HAP-1 (cell line): ENCODE data around the gene P2RY14.

Source experiments
- DNase-seq, 2 experiments: peaks; one replicate each; pipeline ENCODE4 v3.0.0-alpha.2; 2016 to 2020; ENCODE audit warnings: low spot score in 2 of 2
- H3K27me3 ChIP-seq: fragments of 250-450 bp; sonication (Bioruptor Pico); 2 replicates; pipeline ENCODE4 v1.5.1; 2020; ENCODE audit warnings: low read depth, mild to moderate bottlenecking, moderate library complexity
- H3K36me3 ChIP-seq: fragments of 250-450 bp; sonication (Bioruptor Pico); replicated peaks from 2 replicates; pipeline ENCODE4 v1.5.1; 2020; ENCODE audit warnings: mild to moderate bottlenecking
- H3K4me1 ChIP-seq: fragments of 250-450 bp; sonication (Bioruptor Pico); 2 replicates; pipeline ENCODE4 v1.5.1; 2020; ENCODE audit warnings: mild to moderate bottlenecking
- H3K4me3 ChIP-seq: fragments of 250-450 bp; sonication (Bioruptor Pico); 2 replicates; pipeline ENCODE4 v1.5.1; 2020; ENCODE audit warnings: mild to moderate bottlenecking, moderate library complexity
- H3K9me3 ChIP-seq: fragments of 250-450 bp; sonication (Bioruptor Pico); 2 replicates; pipeline ENCODE4 v1.5.1; 2020; ENCODE audit warnings: mild to moderate bottlenecking, moderate library complexity
- in situ Hi-C: fragments of 300-500 bp; cut with MboI; formaldehyde crosslinking; loops from 3 replicates; pipeline ENCODE4 v1.14.3; 2020; ENCODE audit warnings: low sequenced_read_pairs, inconsistent platforms, mixed read lengths

Gene P2RY14

GRCh38 chr3:151210676-151211381 is 67.5 kb downstream of the P2RY14 start:
- Histone ChIP-seq H3K27me3 (no peaks in the 10 kb centered on the region), H3K4me1 (no peaks in the 10 kb centered on the region), H3K36me3 (no peaks in the 10 kb centered on the region), H3K4me3 (no peak overlapping the region), H3K9me3 (no peaks in the 10 kb centered on the region)
- in situ Hi-C loops = no loop called here
- DNase-seq = no peak

GRCh38 chr3:151209654-151210053 is 68.7 kb downstream of the P2RY14 start:
- Histone ChIP-seq H3K4me3 (no peak overlapping the region), H3K9me3 (no peaks in the 10 kb centered on the region), H3K27me3 (no peaks in the 10 kb centered on the region), H3K36me3 (no peaks in the 10 kb centered on the region), H3K4me1 (no peaks in the 10 kb centered on the region)
- in situ Hi-C loops = no loop called here
- DNase-seq = no peak

GRCh38 chr3:151206201-151206600 is 72.1 kb downstream of the P2RY14 start:
- in situ Hi-C loops = no loop called here
- H3K4me3 ChIP-seq = no peak overlapping the region
- no peak for DNase-seq
- no peaks in the 10 kb centered on the region for H3K9me3 ChIP-seq
- no peaks in the 10 kb centered on the region for H3K36me3 ChIP-seq
- no peaks in the 10 kb centered on the region for H3K4me1 ChIP-seq
- no peaks in the 10 kb centered on the region for H3K27me3 ChIP-seq

- no peaks in the 10 kb centered on the region for H3K36me3 ChIP-seq
- no peak overlapping the region for H3K4me3 ChIP-seq
- no peak for DNase-seq
- H3K4me1 ChIP-seq = no peaks in the 10 kb centered on the region
- in situ Hi-C loops = no loop called here
- H3K27me3 ChIP-seq = no peaks in the 10 kb centered on the region
- H3K9me3 ChIP-seq = no peaks in the 10 kb centered on the region
These were observed 72.9 kb downstream of the P2RY14 start for GRCh38 chr3:151205482-151205881.

- no peaks in the 10 kb centered on the region for H3K4me1 ChIP-seq
- in situ Hi-C loops = no loop called here
- H3K27me3 ChIP-seq = no peaks in the 10 kb centered on the region
- H3K9me3 ChIP-seq = no peaks in the 10 kb centered on the region
- no peak for DNase-seq
- no peak overlapping the region for H3K4me3 ChIP-seq
- no peaks in the 10 kb centered on the region for H3K36me3 ChIP-seq
These were observed 73.6 kb downstream of the P2RY14 start for GRCh38 chr3:151204530-151205402.

- Histone ChIP-seq H3K4me3 (no peak within 1 kb of the TSS), H3K27me3 (no peaks in the 10 kb centered on the region)
These were observed 75.3 kb downstream of the P2RY14 start, which contains the start of gene GPR171 for GRCh38 chr3:151203051-151203420. GPR171 (minus strand) TSS chr3:151203216; CDS start chr3:151199386, 3,830 bp downstream.

GRCh38 chr3:151201051-151201730 is 77.2 kb downstream of the P2RY14 start:
- H3K4me3 ChIP-seq = no peak overlapping the region
- no peaks in the 10 kb centered on the region for H3K36me3 ChIP-seq
- H3K4me1 ChIP-seq = peaks cover 6% of the 10 kb centered on the region
- in situ Hi-C loops = no loop called here
- no peaks in the 10 kb centered on the region for H3K9me3 ChIP-seq
- no peaks in the 10 kb centered on the region for H3K27me3 ChIP-seq
- no peak for DNase-seq

More at GRCh38 chr3:151203051-151203420, 75.3 kb downstream of the P2RY14 start, which contains the start of gene GPR171:
- in situ Hi-C loops = no loop called here
- no peaks in the 10 kb centered on the region for H3K4me1 ChIP-seq
- no peak for DNase-seq
- H3K36me3 ChIP-seq = no peaks in the 10 kb centered on the region
- no peaks in the 10 kb centered on the region for H3K9me3 ChIP-seq

- in situ Hi-C loops = no loop called here
These were observed 77.8 kb downstream of the P2RY14 start for GRCh38 chr3:151200586-151200985.

GRCh38 chr3:151199554-151200438 is 78.5 kb downstream of the P2RY14 start:
- H3K4me1 ChIP-seq = peaks cover 12% of the 10 kb centered on the region
- H3K27me3 ChIP-seq = no peaks in the 10 kb centered on the region
- no peak overlapping the region for H3K4me3 ChIP-seq
- H3K36me3 ChIP-seq = no peaks in the 10 kb centered on the region
- in situ Hi-C loops = no loop called here
- H3K9me3 ChIP-seq = no peaks in the 10 kb centered on the region
- no peak for DNase-seq

More at GRCh38 chr3:151200586-151200985, 77.8 kb downstream of the P2RY14 start:
- Histone ChIP-seq H3K4me3 (no peak overlapping the region), H3K36me3 (no peaks in the 10 kb centered on the region), H3K27me3 (no peaks in the 10 kb centered on the region), H3K4me1 (peaks cover 9% of the 10 kb centered on the region), H3K9me3 (no peaks in the 10 kb centered on the region)
- no peak for DNase-seq

- Histone ChIP-seq H3K9me3 (no peaks in the 10 kb centered on the region), H3K27me3 (no peaks in the 10 kb centered on the region), H3K4me1 (peaks cover 12% of the 10 kb centered on the region), H3K4me3 (no peak overlapping the region), H3K36me3 (no peaks in the 10 kb centered on the region)
- DNase-seq = no peak
- in situ Hi-C loops = no loop called here
These were observed 79.5 kb downstream of the P2RY14 start for GRCh38 chr3:151198849-151199248.

GRCh38 chr3:151197981-151198767 is 80.2 kb downstream of the P2RY14 start:
- Histone ChIP-seq H3K9me3 (no peaks in the 10 kb centered on the region), H3K36me3 (no peaks in the 10 kb centered on the region), H3K27me3 (no peaks in the 10 kb centered on the region), H3K4me3 (no peak overlapping the region), H3K4me1 (peaks cover 12% of the 10 kb centered on the region)
- in situ Hi-C loops = no loop called here
- no peak for DNase-seq

- Histone ChIP-seq H3K9me3 (no peaks in the 10 kb centered on the region), H3K36me3 (no peaks in the 10 kb centered on the region), H3K4me3 (no peak overlapping the region), H3K27me3 (no peaks in the 10 kb centered on the region), H3K4me1 (peaks cover 12% of the 10 kb centered on the region)
- DNase-seq = no peak
- in situ Hi-C loops = no loop called here
These were observed 81.1 kb downstream of the P2RY14 start for GRCh38 chr3:151197228-151197627.
